ENCODE measurements around the gene NF2. TPM values are rescaled to one million over a fixed set of nuclear protein-coding genes. Genes with fewer than 3 reads are reported as not detected.

NF2 gene
- total RNA-seq, 1 donor from 2014 or later = 42.4 TPM

DNA sequence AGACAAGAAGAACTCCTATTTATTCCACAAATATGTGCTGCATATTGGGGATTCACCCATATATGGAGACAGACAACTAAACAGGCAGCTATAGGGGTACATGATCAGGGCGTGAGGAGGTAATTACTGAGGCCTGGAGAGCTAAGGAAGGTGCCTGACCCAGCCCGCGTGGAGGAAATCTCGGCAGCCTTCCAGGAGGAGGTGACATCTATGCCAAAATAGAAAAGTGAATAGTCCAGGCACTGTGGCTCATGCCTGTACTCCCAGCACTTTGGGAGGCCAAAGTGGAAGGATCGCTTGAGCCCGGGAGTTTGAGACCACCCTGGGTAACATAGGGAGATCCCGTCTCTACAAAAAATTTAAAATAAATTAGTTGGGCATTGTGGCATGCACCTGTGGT, 36.1 kb upstream of the NF2 start:
- peaks cover 56% of the 10 kb centered on the region for H3K36me3 ChIP-seq
- no peaks in the 10 kb centered on the region for H3K4me1 ChIP-seq
- no peak overlapping the region for H3K4me3 ChIP-seq
- H3K27ac ChIP-seq = no peak overlapping the region
- no peaks in the 10 kb centered on the region for H3K9me3 ChIP-seq
- ATAC-seq (no peak), DNase-seq (no peak)
- no peaks in the 10 kb centered on the region for H3K27me3 ChIP-seq (ENCODE audit: low read depth)
- TF ChIP-seq, protein P1, sequence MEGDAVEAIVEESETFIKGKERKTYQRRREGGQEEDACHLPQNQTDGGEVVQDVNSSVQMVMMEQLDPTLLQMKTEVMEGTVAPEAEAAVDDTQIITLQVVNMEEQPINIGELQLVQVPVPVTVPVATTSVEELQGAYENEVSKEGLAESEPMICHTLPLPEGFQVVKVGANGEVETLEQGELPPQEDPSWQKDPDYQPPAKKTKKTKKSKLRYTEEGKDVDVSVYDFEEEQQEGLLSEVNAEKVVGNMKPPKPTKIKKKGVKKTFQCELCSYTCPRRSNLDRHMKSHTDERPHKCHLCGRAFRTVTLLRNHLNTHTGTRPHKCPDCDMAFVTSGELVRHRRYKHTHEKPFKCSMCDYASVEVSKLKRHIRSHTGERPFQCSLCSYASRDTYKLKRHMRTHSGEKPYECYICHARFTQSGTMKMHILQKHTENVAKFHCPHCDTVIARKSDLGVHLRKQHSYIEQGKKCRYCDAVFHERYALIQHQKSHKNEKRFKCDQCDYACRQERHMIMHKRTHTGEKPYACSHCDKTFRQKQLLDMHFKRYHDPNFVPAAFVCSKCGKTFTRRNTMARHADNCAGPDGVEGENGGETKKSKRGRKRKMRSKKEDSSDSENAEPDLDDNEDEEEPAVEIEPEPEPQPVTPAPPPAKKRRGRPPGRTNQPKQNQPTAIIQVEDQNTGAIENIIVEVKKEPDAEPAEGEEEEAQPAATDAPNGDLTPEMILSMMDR (IDR thresholded peaks at IDR 0.05) = no peak
- intact Hi-C loops (cut with DNase I) = no loop called here

DNA sequence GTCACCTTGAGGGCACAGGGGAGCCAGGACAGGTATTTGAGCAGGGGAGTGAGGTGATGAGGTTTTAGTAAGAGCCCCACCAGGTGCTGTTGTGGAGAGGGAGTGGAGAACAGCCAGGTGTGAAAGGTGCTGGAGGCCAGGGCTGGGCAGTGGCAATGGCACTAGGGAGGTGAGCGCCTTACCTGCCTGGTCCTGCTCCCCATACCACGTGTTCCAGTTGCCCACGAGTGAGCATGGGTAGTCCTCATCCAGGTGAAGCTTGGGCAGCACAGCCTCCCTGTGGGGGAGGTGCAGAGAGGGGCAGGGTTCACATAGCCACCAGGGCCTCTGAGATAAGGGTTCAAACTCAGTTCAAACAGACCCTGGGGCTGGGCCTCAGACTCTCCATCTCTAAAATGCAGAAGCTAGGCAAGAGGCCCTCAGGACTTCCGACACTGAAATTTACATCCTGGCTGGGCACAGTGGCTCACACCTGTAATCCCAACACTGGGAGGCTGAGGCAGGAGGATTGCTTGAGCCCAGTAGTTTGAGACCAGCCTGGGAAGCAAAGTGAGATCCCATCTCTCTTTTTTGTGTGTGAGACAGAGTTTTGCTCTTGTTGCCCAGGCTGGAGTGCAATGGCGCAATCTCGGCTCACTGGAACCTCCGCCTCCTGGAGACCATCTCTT, 34.3 kb upstream of the NF2 start:
- Histone ChIP-seq H3K4me3 (no peak overlapping the region), H3K36me3 (peaks cover 41% of the 10 kb centered on the region), H3K27me3 (ENCODE audit: low read depth) (no peaks in the 10 kb centered on the region), H3K27ac (no peak overlapping the region), H3K4me1 (no peaks in the 10 kb centered on the region), H3K9me3 (no peaks in the 10 kb centered on the region)
- DNase-seq (no peak), ATAC-seq (peak in 1 of 2 donors; percentile 16)
- intact Hi-C loops (cut with DNase I) = no loop called here
- TF ChIP-seq, protein P1 (IDR thresholded peaks at IDR 0.05) = no peak

DNA sequence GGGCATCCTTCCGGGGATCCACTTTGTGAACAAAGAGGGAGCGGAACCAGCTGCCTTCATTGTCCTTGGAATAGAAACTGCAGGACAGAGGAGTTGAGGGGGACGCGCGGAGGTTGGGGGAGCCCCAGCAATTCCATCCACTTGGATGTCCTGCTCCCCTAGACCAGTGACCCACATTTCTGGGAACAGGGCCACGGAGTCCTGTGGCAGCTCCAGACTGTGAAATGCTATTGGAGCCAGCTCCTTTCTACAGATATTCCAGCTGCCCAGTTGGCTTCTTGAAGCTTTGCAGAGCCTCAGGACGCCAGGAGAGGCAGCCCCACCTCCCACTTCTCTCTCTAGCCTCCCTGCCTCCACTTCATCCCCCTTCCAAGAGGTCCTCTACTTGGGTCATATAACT, 33.0 kb upstream of the NF2 start:
- TF ChIP-seq, protein P1 (IDR thresholded peaks at IDR 0.05) = no peak
- no peaks in the 10 kb centered on the region for H3K9me3 ChIP-seq
- H3K27me3 ChIP-seq (ENCODE audit: low read depth) = no peaks in the 10 kb centered on the region
- no peak overlapping the region for H3K4me3 ChIP-seq
- intact Hi-C loops (cut with DNase I) = no loop called here
- no peak overlapping the region for H3K27ac ChIP-seq
- H3K4me1 ChIP-seq = no peaks in the 10 kb centered on the region
- DNase-seq (no peak), ATAC-seq (no peak)
- peaks cover 31% of the 10 kb centered on the region for H3K36me3 ChIP-seq

DNA sequence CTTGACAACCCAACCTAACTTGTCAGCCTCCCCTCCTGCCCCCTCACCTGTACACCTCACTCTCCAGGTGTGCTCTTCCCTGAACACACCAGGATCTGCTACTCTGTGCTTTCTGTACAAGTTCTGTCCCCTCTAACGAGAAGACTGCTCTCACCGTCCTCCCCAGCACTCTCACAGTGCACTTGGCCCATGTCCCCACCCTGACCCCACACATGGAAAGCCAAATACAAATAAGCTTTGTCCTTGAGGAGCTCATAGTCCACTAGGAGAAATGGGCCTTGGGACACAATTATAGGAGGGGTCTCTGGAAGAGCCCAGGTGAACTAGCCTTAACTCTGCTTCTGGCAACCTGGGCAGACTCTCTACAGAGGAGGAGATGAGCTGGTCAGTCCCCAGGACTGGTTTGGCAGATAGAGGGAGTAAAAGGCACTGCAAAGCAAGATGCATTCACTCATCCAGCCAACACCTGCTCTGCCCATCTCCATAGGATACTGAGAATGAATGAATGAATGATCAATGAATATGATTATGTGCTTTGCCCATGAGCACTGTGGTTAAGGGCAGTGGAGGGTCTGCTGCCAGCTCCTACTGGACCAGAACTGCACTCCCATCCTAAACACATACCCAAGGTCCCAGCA, 32.4 kb upstream of the NF2 start:
- intact Hi-C loops (cut with DNase I) = no loop called here
- Histone ChIP-seq H3K4me1 (no peaks in the 10 kb centered on the region), H3K9me3 (no peaks in the 10 kb centered on the region), H3K4me3 (no peak overlapping the region), H3K27ac (no peak overlapping the region), H3K36me3 (peaks cover 26% of the 10 kb centered on the region), H3K27me3 (ENCODE audit: low read depth) (no peaks in the 10 kb centered on the region)
- no peak for ATAC-seq
- TF ChIP-seq, protein P1 (IDR thresholded peaks at IDR 0.05) = no peak
- DNase-seq = no peak

DNA sequence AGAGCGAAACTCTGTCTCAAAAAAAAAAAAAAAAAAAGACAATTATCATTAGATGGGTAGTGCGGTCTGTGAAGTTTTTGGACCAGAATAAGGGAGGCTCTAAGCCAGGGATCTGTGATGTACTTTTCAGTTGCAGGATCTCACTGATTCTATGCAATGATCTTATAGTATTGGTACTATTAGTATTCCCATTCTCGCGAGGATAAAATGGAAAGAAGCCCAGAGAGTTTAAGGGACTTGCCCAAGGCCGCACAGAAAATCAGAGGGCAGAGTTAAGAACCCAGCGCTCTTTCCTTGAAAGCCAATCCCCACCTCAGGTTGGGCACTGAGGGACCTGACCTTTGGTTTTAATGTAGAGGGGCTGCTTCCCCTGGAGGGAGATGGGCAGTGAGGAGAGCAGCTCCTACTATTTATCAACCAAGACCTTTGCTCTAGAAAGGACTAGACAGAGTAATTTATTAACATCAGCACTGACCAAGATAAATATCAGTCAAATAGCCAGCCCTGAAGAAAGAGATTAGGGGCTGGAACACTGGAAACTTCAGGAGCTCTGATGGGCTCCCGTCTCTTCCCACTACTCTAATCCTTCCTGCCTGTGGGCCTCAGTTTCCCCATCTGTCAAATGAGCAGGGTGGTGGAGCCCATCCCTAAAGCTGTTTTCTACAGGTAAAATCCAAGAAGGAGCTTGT, 28.5 kb upstream of the NF2 start:
- ATAC-seq (no peak), DNase-seq (no peak)
- intact Hi-C loops (cut with DNase I) = no loop called here
- Histone ChIP-seq H3K9me3 (no peaks in the 10 kb centered on the region), H3K4me1 (no peaks in the 10 kb centered on the region), H3K36me3 (peaks cover 3% of the 10 kb centered on the region), H3K4me3 (no peak overlapping the region), H3K27me3 (ENCODE audit: low read depth) (no peaks in the 10 kb centered on the region), H3K27ac (no peak overlapping the region)
- TF ChIP-seq, protein P1 (IDR thresholded peaks at IDR 0.05) = no peak

Measured in lower lobe of right lung (tissue), 2 donors.